Mesendoderm (in vitro differentiated cells): ENCODE results near the gene RAP1GAP2.

Experiments
- DNase-seq: peaks from one replicate; pipeline ENCODE4 v3.0.0; 2013
- H2AK5ac ChIP-seq: 2 replicates; pipeline ENCODE4 v1.6.1; 2013; ENCODE audit warnings: low read length, inconsistent platforms
- H2BK120ac ChIP-seq: 2 replicates; pipeline ENCODE4 v1.6.1; 2013; ENCODE audit warnings: low read depth, mild to moderate bottlenecking, low read length, moderate library complexity, mixed read lengths
- H2BK15ac ChIP-seq: replicated peaks from 2 replicates; pipeline ENCODE4 v1.6.1; 2013; ENCODE audit warnings: low read depth, mild to moderate bottlenecking, moderate library complexity
- H2BK5ac ChIP-seq: 2 replicates; pipeline ENCODE4 v1.6.1; 2013; ENCODE audit warnings: low read length, inconsistent platforms
- H3K18ac ChIP-seq: 2 replicates; pipeline ENCODE4 v1.6.1; 2013; ENCODE audit warnings: mild to moderate bottlenecking, low read length, mixed read lengths
- H3K23ac ChIP-seq: one replicate; pipeline ENCODE4 v1.6.1; 2013; ENCODE audit warnings: low read length
- H3K27ac ChIP-seq: 2 replicates; pipeline ENCODE4 v1.5.1; 2013; ENCODE audit warnings: low read depth, mild to moderate bottlenecking, inconsistent platforms, low read length, moderate library complexity
- H3K27me3 ChIP-seq: 2 replicates; pipeline ENCODE4 v1.6.1; 2013; ENCODE audit warnings: low read length, control low read depth, mild to moderate bottlenecking, inconsistent platforms; ENCODE audit not compliant: insufficient read depth, poor library complexity
- H3K36me3 ChIP-seq: 2 replicates; pipeline ENCODE4 v1.6.1; 2013; ENCODE audit warnings: low read length, inconsistent platforms; ENCODE audit not compliant: control insufficient read depth, insufficient read depth
- H3K4ac ChIP-seq: one replicate; pipeline ENCODE4 v1.6.1; 2013; ENCODE audit warnings: low read depth, mild to moderate bottlenecking, low read length, moderate library complexity
- H3K4me1 ChIP-seq: 2 replicates; pipeline ENCODE4 v1.6.1; 2013; ENCODE audit warnings: low read depth, low read length, inconsistent platforms; ENCODE audit not compliant: control insufficient read depth
- H3K4me2 ChIP-seq: 2 replicates; pipeline ENCODE4 v1.6.1; 2013; ENCODE audit warnings: low read length
- H3K4me3 ChIP-seq: 2 replicates; pipeline ENCODE4 v1.5.1; 2013; ENCODE audit warnings: mild to moderate bottlenecking, low read length
- H3K56ac ChIP-seq: one replicate; pipeline ENCODE4 v1.6.1; 2013; ENCODE audit warnings: low read length
- H3K79me1 ChIP-seq: 2 replicates; pipeline ENCODE4 v1.6.1; 2013; ENCODE audit warnings: low read length, inconsistent platforms
- H3K79me2 ChIP-seq: 2 replicates; pipeline ENCODE4 v1.6.1; 2013; ENCODE audit warnings: mild to moderate bottlenecking, low read length; ENCODE audit not compliant: control insufficient read depth, insufficient read depth
- H3K9ac ChIP-seq: 2 replicates; pipeline ENCODE4 v1.6.1; 2013; ENCODE audit warnings: low read length, inconsistent platforms
- H4K5ac ChIP-seq: one replicate; pipeline ENCODE4 v1.6.1; 2013; ENCODE audit warnings: low read length
- H4K8ac ChIP-seq: one replicate; pipeline ENCODE4 v1.6.1; 2013; ENCODE audit warnings: low read depth, mild to moderate bottlenecking, control low read depth, low read length, moderate library complexity
- WGBS: extraction: QIAGEN DNeasy Blood & Tissue Kit; methylation state at CpG from one replicate; pipeline ENCODE4 v1.1.7; 2013; ENCODE audit warnings: low lambda C conversion rate, missing lambda C conversion rate; ENCODE audit not compliant: insufficient coverage; ENCODE audit errors: extremely low coverage; 5-methylcytosine and 5-hydroxymethylcytosine counted together

The RAP1GAP2 gene

DNA sequence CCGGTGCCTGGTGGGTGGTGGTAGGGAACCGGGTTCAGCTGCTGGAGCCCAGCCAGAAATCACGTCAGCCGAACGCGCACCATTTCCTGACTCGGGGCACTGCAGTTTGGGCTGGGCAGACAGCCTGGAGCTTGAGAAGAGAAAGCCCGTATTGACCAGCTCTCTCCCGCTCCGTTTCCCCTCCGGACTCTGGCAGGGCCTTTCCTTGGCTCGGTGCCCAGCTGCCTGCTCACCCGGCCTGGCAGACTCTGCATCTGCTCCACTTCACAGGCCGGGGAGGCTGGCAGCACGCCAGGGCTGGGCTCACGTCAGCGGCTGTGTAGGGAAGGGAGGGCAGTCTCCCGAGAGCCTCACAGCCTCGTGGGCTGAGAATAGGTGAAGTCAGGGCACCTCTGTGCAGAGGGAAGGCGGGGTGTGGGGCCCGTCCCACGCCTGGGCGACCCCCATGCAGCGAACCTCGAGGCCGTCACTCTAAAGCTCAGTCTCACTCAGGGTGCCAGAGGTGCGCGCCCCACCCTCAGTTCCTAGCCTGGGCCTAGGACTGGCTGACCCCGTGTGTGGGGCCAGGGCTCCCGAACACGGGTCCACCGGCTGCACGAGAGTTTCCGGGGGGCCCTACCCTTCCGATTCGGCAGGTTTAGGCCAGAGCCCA is 208.0 kb downstream of the RAP1GAP2 start:
- no peak overlapping the region for H4K8ac ChIP-seq
- H2BK5ac ChIP-seq: no peak overlapping the region
- H3K79me2 ChIP-seq: no peaks in the 10 kb centered on the region
- H2BK120ac ChIP-seq: no peak overlapping the region
- H3K23ac ChIP-seq: no peak overlapping the region
- no peak overlapping the region for H3K56ac ChIP-seq
- no peak overlapping the region for H2BK15ac ChIP-seq
- no peaks in the 10 kb centered on the region for H3K27me3 ChIP-seq
- no peak overlapping the region for H3K4me2 ChIP-seq
- H2AK5ac ChIP-seq: no peak overlapping the region
- WGBS: no CpG with 5 or more reads among the region's 36 CpGs
- no peak for DNase-seq
- H3K79me1 ChIP-seq: no peaks in the 10 kb centered on the region
- no peak overlapping the region for H3K9ac ChIP-seq
- no peaks in the 10 kb centered on the region for H3K4me1 ChIP-seq
- no peak overlapping the region for H3K4me3 ChIP-seq
- H3K4ac ChIP-seq: no peak overlapping the region
- H3K18ac ChIP-seq: no peak overlapping the region
- peaks cover 1% of the 10 kb centered on the region for H3K36me3 ChIP-seq
- no peak overlapping the region for H3K27ac ChIP-seq
- no peak overlapping the region for H4K5ac ChIP-seq

GRCh38 chr17:3004925-3005324 is 208.7 kb downstream of the RAP1GAP2 start:
- H4K8ac ChIP-seq: no peak overlapping the region
- no peaks in the 10 kb centered on the region for H3K36me3 ChIP-seq
- H3K4ac ChIP-seq: no peak overlapping the region
- H3K56ac ChIP-seq: no peak overlapping the region
- no peak overlapping the region for H3K18ac ChIP-seq
- no peak for DNase-seq
- H3K4me1 ChIP-seq: no peaks in the 10 kb centered on the region
- H3K79me1 ChIP-seq: no peaks in the 10 kb centered on the region
- no peak overlapping the region for H4K5ac ChIP-seq
- H3K4me2 ChIP-seq: no peak overlapping the region
- H3K4me3 ChIP-seq: no peak overlapping the region
- no peak overlapping the region for H2BK15ac ChIP-seq
- H2BK5ac ChIP-seq: no peak overlapping the region
- H3K79me2 ChIP-seq: no peaks in the 10 kb centered on the region
- WGBS: no CpG with 5 or more reads among the region's 13 CpGs
- no peak overlapping the region for H2AK5ac ChIP-seq
- no peak overlapping the region for H3K23ac ChIP-seq
- H3K27me3 ChIP-seq: no peaks in the 10 kb centered on the region
- no peak overlapping the region for H3K9ac ChIP-seq
- H2BK120ac ChIP-seq: no peak overlapping the region
- H3K27ac ChIP-seq: no peak overlapping the region

GRCh38 chr17:3005696-3006095 is 209.5 kb downstream of the RAP1GAP2 start:
- DNase-seq: no peak
- no CpG with 5 or more reads among the region's 12 CpGs for WGBS

DNA sequence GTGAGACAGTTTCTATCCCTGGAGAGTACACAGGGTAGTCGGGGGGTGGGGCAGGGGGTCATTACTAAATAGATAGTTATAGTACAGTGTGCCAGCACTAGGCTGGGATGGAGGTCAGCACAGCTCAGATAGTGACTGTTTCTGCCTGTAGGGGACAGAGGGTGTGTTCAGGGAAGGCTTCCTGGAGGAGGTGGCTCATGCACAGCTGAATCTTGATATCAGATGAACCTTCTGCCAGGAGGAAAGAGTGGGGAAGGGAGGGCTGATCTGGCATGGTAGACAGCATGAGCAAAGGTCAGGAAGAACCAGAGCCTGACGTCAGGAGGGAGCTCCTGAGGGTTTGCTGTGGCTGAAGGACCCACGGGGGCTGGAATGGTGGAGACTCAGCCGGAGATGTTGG is 210.6 kb downstream of the RAP1GAP2 start:
- no peak overlapping the region for H3K4ac ChIP-seq
- WGBS: no CpG with 5 or more reads among the region's 4 CpGs
- no peak overlapping the region for H2BK15ac ChIP-seq
- no peak overlapping the region for H2AK5ac ChIP-seq
- H2BK120ac ChIP-seq: no peak overlapping the region
- no peaks in the 10 kb centered on the region for H3K79me1 ChIP-seq
- no peak overlapping the region for H3K9ac ChIP-seq
- H3K4me2 ChIP-seq: no peak overlapping the region
- H3K79me2 ChIP-seq: no peaks in the 10 kb centered on the region
- no peak overlapping the region for H3K56ac ChIP-seq
- no peak overlapping the region for H4K5ac ChIP-seq
- no peak overlapping the region for H3K23ac ChIP-seq
- H2BK5ac ChIP-seq: no peak overlapping the region
- H3K4me3 ChIP-seq: no peak overlapping the region
- no peak overlapping the region for H3K27ac ChIP-seq
- DNase-seq: no peak
- H3K18ac ChIP-seq: no peak overlapping the region
- no peaks in the 10 kb centered on the region for H3K27me3 ChIP-seq
- H3K36me3 ChIP-seq: no peaks in the 10 kb centered on the region
- no peaks in the 10 kb centered on the region for H3K4me1 ChIP-seq
- H4K8ac ChIP-seq: no peak overlapping the region

More at GRCh38 chr17:3005696-3006095, 209.5 kb downstream of the RAP1GAP2 start:
- no peak overlapping the region for H3K9ac ChIP-seq
- H4K5ac ChIP-seq: no peak overlapping the region
- H3K18ac ChIP-seq: no peak overlapping the region
- H3K79me1 ChIP-seq: no peaks in the 10 kb centered on the region
- no peak overlapping the region for H3K4ac ChIP-seq
- no peak overlapping the region for H2AK5ac ChIP-seq
- H3K79me2 ChIP-seq: no peaks in the 10 kb centered on the region
- H3K4me2 ChIP-seq: no peak overlapping the region
- no peak overlapping the region for H3K4me3 ChIP-seq
- no peak overlapping the region for H2BK120ac ChIP-seq
- H3K36me3 ChIP-seq: no peaks in the 10 kb centered on the region
- no peak overlapping the region for H3K23ac ChIP-seq
- no peaks in the 10 kb centered on the region for H3K27me3 ChIP-seq
- H4K8ac ChIP-seq: no peak overlapping the region
- H3K56ac ChIP-seq: no peak overlapping the region
- H3K4me1 ChIP-seq: no peaks in the 10 kb centered on the region
- H2BK15ac ChIP-seq: no peak overlapping the region
- no peak overlapping the region for H2BK5ac ChIP-seq
- no peak overlapping the region for H3K27ac ChIP-seq

DNA sequence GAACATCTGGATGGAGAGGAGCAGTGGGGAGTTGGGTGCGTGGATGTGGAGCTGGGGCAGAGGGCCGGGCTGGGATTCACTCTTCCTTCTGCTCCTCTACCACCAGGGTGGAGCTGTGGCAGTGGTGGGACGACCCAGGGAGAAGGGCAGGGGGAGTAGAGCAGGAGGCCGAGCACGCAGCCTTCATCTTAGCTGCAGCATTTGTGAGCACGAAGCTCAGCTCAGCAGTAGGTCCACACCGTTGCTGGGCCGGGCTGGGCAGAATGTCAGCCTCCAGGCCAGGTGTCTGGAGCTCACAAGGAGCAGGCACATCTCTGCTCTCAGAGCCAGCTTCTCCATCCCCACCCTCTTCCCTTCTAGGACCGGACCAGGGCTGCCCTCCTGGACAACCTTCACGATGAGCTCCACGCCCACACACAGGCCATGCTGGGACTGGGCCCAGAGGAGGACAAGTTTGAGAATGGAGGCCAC is 211.4 kb downstream of the RAP1GAP2 start:
- no peak overlapping the region for H3K18ac ChIP-seq
- H2BK120ac ChIP-seq: no peak overlapping the region
- H3K9ac ChIP-seq: no peak overlapping the region
- H2BK15ac ChIP-seq: no peak overlapping the region
- no peak overlapping the region for H3K4me3 ChIP-seq
- no peak for DNase-seq
- no peak overlapping the region for H4K8ac ChIP-seq
- H3K4me2 ChIP-seq: no peak overlapping the region
- H2AK5ac ChIP-seq: no peak overlapping the region
- no peaks in the 10 kb centered on the region for H3K36me3 ChIP-seq
- no peaks in the 10 kb centered on the region for H3K4me1 ChIP-seq
- no peak overlapping the region for H3K56ac ChIP-seq
- no peak overlapping the region for H3K4ac ChIP-seq
- H2BK5ac ChIP-seq: no peak overlapping the region
- no peaks in the 10 kb centered on the region for H3K79me1 ChIP-seq
- no peak overlapping the region for H4K5ac ChIP-seq
- no peak overlapping the region for H3K23ac ChIP-seq
- H3K27me3 ChIP-seq: no peaks in the 10 kb centered on the region
- no peak overlapping the region for H3K27ac ChIP-seq
- H3K79me2 ChIP-seq: no peaks in the 10 kb centered on the region
- no CpG with 5 or more reads among the region's 11 CpGs for WGBS
